GM03348 (cell line): ENCODE data around the gene AVEN.
"Not testable (repeated sequence)": the region's sequence is repeated elsewhere in the genome, so short reads cannot be mapped to it uniquely, and the experiment has no call there.

Source experiments
- DNase-seq: peaks from one replicate; pipeline ENCODE4 v3.0.0; 2012; ENCODE audit warnings: low spot score

Gene AVEN

GRCh38 chr15:34038871-34039789 lies at the start of gene AVEN:
Gene AVEN, minus strand, starts transcription at chr15:34039204. Its CDS starts 158 bp downstream, at chr15:34039046.
- DNase-seq: peak; percentile 82

GRCh38 chr15:34085746-34086145 lies 46.7 kb upstream of the AVEN start:
- no peak for DNase-seq

- DNase-seq: peak; percentile 27
Observed at GRCh38 chr15:34084086-34084485, 45.1 kb upstream of the AVEN start.

- DNase-seq: no peak
Observed at GRCh38 chr15:34079904-34080303, 40.9 kb upstream of the AVEN start.

- no peak for DNase-seq
Observed at GRCh38 chr15:34078900-34079299, 39.9 kb upstream of the AVEN start.

GRCh38 chr15:34076785-34077184 lies 37.8 kb upstream of the AVEN start:
- DNase-seq: no peak

- no peak for DNase-seq
Observed at GRCh38 chr15:34070003-34070402, 31.0 kb upstream of the AVEN start.

GRCh38 chr15:34065941-34066340 lies 26.9 kb upstream of the AVEN start:
- DNase-seq: no peak

- no peak for DNase-seq
Observed at GRCh38 chr15:34065261-34065660, 26.3 kb upstream of the AVEN start.

- no peak for DNase-seq
Observed at GRCh38 chr15:34064438-34064837, 25.4 kb upstream of the AVEN start.

- DNase-seq: no peak
Observed at GRCh38 chr15:34059946-34060345, 20.9 kb upstream of the AVEN start.

GRCh38 chr15:34059476-34059875 lies 20.5 kb upstream of the AVEN start:
- no peak for DNase-seq

- DNase-seq: no peak
Observed at GRCh38 chr15:34056911-34057310, 17.9 kb upstream of the AVEN start.

GRCh38 chr15:34055868-34056595 lies 17.0 kb upstream of the AVEN start:
- peak; percentile 81 for DNase-seq

GRCh38 chr15:34054081-34054707 lies 15.2 kb upstream of the AVEN start:
- DNase-seq: no peak

- not testable (repeated sequence) for DNase-seq
Observed at GRCh38 chr15:34050385-34050784, 11.4 kb upstream of the AVEN start.

GRCh38 chr15:34049112-34049511 lies 10.1 kb upstream of the AVEN start:
- peak; percentile 26 for DNase-seq

- no peak for DNase-seq
Observed at GRCh38 chr15:34047893-34048775, 9.1 kb upstream of the AVEN start.

GRCh38 chr15:34046471-34047145 lies 7.6 kb upstream of the AVEN start:
- no peak for DNase-seq

- no peak for DNase-seq
Observed at GRCh38 chr15:34043813-34044212, 4.8 kb upstream of the AVEN start.

- DNase-seq: no peak
Observed at GRCh38 chr15:34043391-34043790, 4.4 kb upstream of the AVEN start.
